ENCODE measurements around the gene ZBTB40. TPM values are rescaled to one million over a fixed set of nuclear protein-coding genes. Genes with fewer than 3 reads are reported as not detected.

Gene ZBTB40
- total RNA-seq, 1 experiment from 2014 or later, result 16.9 TPM

- no peaks in the 10 kb centered on the region for H3K27me3 ChIP-seq (replicated peaks)
These were observed 6.8 kb upstream of the ZBTB40 start for GRCh38 chr1:22444856-22445255.

GRCh38 chr1:22447621-22448111 lies 4.0 kb upstream of the ZBTB40 start:
- Histone ChIP-seq H3K4me1 (replicated peaks) (peaks cover 11% of the 10 kb centered on the region), H3K27ac (no peak overlapping the region), H3K9me3 (replicated peaks) (no peaks in the 10 kb centered on the region), H3K27me3 (replicated peaks) (no peaks in the 10 kb centered on the region), H3K36me3 (peaks cover 5% of the 10 kb centered on the region; the same call in 1 of the 2 replicates), H3K4me3 (no peak overlapping the region)
- peak in 1 of 2 experiments; percentile 18 for DNase-seq (ENCODE audit: low read depth in 1 of 2, low spot score in 2 of 2)

More at GRCh38 chr1:22444856-22445255, 6.8 kb upstream of the ZBTB40 start:
- Histone ChIP-seq H3K4me3 (no peak overlapping the region), H3K9me3 (replicated peaks) (peaks cover 5% of the 10 kb centered on the region), H3K4me1 (replicated peaks) (peaks cover 8% of the 10 kb centered on the region), H3K27ac (no peak overlapping the region), H3K36me3 (no peaks in the 10 kb centered on the region)
- no peak for DNase-seq (ENCODE audit: low read depth in 1 of 2, low spot score in 2 of 2)

GRCh38 chr1:22449636-22450035 lies 2.0 kb upstream of the ZBTB40 start:
- peaks cover 5% of the 10 kb centered on the region; the same call in 1 of the 2 replicates for H3K36me3 ChIP-seq
- H3K4me1 ChIP-seq (replicated peaks), result peaks cover 12% of the 10 kb centered on the region
- no peak overlapping the region for H3K4me3 ChIP-seq
- no peak for DNase-seq (ENCODE audit: low read depth in 1 of 2, low spot score in 2 of 2)
- H3K27ac ChIP-seq, result no peak overlapping the region
- H3K27me3 ChIP-seq (replicated peaks), result no peaks in the 10 kb centered on the region
- H3K9me3 ChIP-seq (replicated peaks), result no peaks in the 10 kb centered on the region

- Histone ChIP-seq H3K9me3 (replicated peaks) (no peaks in the 10 kb centered on the region), H3K36me3 (peaks cover 5% of the 10 kb centered on the region; the same call in 1 of the 2 replicates), H3K4me3 (no peak overlapping the region), H3K4me1 (replicated peaks) (peaks cover 12% of the 10 kb centered on the region), H3K27me3 (replicated peaks) (no peaks in the 10 kb centered on the region), H3K27ac (no peak overlapping the region)
- DNase-seq (ENCODE audit: low read depth in 1 of 2, low spot score in 2 of 2), result no peak
These were observed 1.2 kb upstream of the ZBTB40 start for GRCh38 chr1:22450351-22451021.

- no peak for DNase-seq (ENCODE audit: low read depth in 1 of 2, low spot score in 2 of 2)
- H3K9me3 ChIP-seq (replicated peaks), result no peaks in the 10 kb centered on the region
- H3K4me1 ChIP-seq (replicated peaks), result peaks cover 10% of the 10 kb centered on the region
- H3K4me3 ChIP-seq, result peak overlapping the region; percentile 81
- peak overlapping the region; percentile 75 for H3K27ac ChIP-seq
- no peaks in the 10 kb centered on the region for H3K27me3 ChIP-seq (replicated peaks)
- peaks cover 5% of the 10 kb centered on the region; the same call in 1 of the 2 replicates for H3K36me3 ChIP-seq
These were observed 868 bp downstream of the ZBTB40 start for GRCh38 chr1:22452481-22452957.

- peaks cover 5% of the 10 kb centered on the region; the same call in 1 of the 2 replicates for H3K36me3 ChIP-seq
- H3K27ac ChIP-seq, result no peak overlapping the region
- H3K4me3 ChIP-seq, result no peak overlapping the region
- no peak for DNase-seq (ENCODE audit: low read depth in 1 of 2, low spot score in 2 of 2)
- H3K9me3 ChIP-seq (replicated peaks), result no peaks in the 10 kb centered on the region
- peaks cover 5% of the 10 kb centered on the region for H3K4me1 ChIP-seq (replicated peaks)
- H3K27me3 ChIP-seq (replicated peaks), result no peaks in the 10 kb centered on the region
These were observed 1.5 kb downstream of the ZBTB40 start for GRCh38 chr1:22453181-22453580.

GRCh38 chr1:22454476-22455056 lies 2.9 kb downstream of the ZBTB40 start:
- no peak for DNase-seq (ENCODE audit: low read depth in 1 of 2, low spot score in 2 of 2)

GRCh38 chr1:22457345-22457744 lies 5.7 kb downstream of the ZBTB40 start:
- Histone ChIP-seq H3K36me3 (no peaks in the 10 kb centered on the region; the same call in 1 of the 2 replicates), H3K27me3 (replicated peaks) (no peaks in the 10 kb centered on the region), H3K4me3 (no peak overlapping the region), H3K9me3 (replicated peaks) (no peaks in the 10 kb centered on the region), H3K4me1 (replicated peaks) (peaks cover 5% of the 10 kb centered on the region), H3K27ac (no peak overlapping the region)
- DNase-seq (ENCODE audit: low read depth in 1 of 2, low spot score in 2 of 2), result no peak

More at GRCh38 chr1:22454476-22455056, 2.9 kb downstream of the ZBTB40 start:
- Histone ChIP-seq H3K4me3 (no peak overlapping the region), H3K9me3 (replicated peaks) (no peaks in the 10 kb centered on the region), H3K36me3 (peaks cover 5% of the 10 kb centered on the region; the same call in 1 of the 2 replicates), H3K27me3 (replicated peaks) (no peaks in the 10 kb centered on the region), H3K27ac (no peak overlapping the region), H3K4me1 (replicated peaks) (peaks cover 5% of the 10 kb centered on the region)

- H3K27ac ChIP-seq, result no peak overlapping the region
- no peaks in the 10 kb centered on the region for H3K36me3 ChIP-seq
- no peak for DNase-seq (ENCODE audit: low read depth in 1 of 2, low spot score in 2 of 2)
- no peaks in the 10 kb centered on the region for H3K4me1 ChIP-seq (replicated peaks)
- H3K4me3 ChIP-seq, result no peak overlapping the region
- H3K27me3 ChIP-seq (replicated peaks), result no peaks in the 10 kb centered on the region
- H3K9me3 ChIP-seq (replicated peaks), result no peaks in the 10 kb centered on the region
These were observed 6.2 kb downstream of the ZBTB40 start for GRCh38 chr1:22457836-22458235.

- Histone ChIP-seq H3K4me1 (replicated peaks) (no peaks in the 10 kb centered on the region), H3K4me3 (no peak overlapping the region), H3K27me3 (replicated peaks) (no peaks in the 10 kb centered on the region), H3K27ac (no peak overlapping the region), H3K36me3 (no peaks in the 10 kb centered on the region), H3K9me3 (replicated peaks) (no peaks in the 10 kb centered on the region)
- no peak for DNase-seq (ENCODE audit: low read depth in 1 of 2, low spot score in 2 of 2)
These were observed 9.4 kb downstream of the ZBTB40 start for GRCh38 chr1:22461100-22461499.

GRCh38 chr1:22461678-22462527 lies 10.3 kb downstream of the ZBTB40 start:
- Histone ChIP-seq H3K27ac (no peak overlapping the region), H3K27me3 (replicated peaks) (no peaks in the 10 kb centered on the region), H3K36me3 (no peaks in the 10 kb centered on the region), H3K4me1 (replicated peaks) (no peaks in the 10 kb centered on the region), H3K4me3 (no peak overlapping the region), H3K9me3 (replicated peaks) (no peaks in the 10 kb centered on the region)
- no peak for DNase-seq (ENCODE audit: low read depth in 1 of 2, low spot score in 2 of 2)

- Histone ChIP-seq H3K4me3 (no peak overlapping the region), H3K4me1 (replicated peaks) (no peaks in the 10 kb centered on the region), H3K9me3 (replicated peaks) (no peaks in the 10 kb centered on the region), H3K36me3 (no peaks in the 10 kb centered on the region), H3K27me3 (replicated peaks) (no peaks in the 10 kb centered on the region), H3K27ac (no peak overlapping the region)
- no peak for DNase-seq (ENCODE audit: low read depth in 1 of 2, low spot score in 2 of 2)
These were observed 11.3 kb downstream of the ZBTB40 start for GRCh38 chr1:22462928-22463327.

GRCh38 chr1:22465015-22465565 lies 13.4 kb downstream of the ZBTB40 start:
- Histone ChIP-seq H3K36me3 (no peaks in the 10 kb centered on the region), H3K9me3 (replicated peaks) (no peaks in the 10 kb centered on the region), H3K4me3 (no peak overlapping the region), H3K27me3 (replicated peaks) (no peaks in the 10 kb centered on the region), H3K27ac (no peak overlapping the region), H3K4me1 (replicated peaks) (no peaks in the 10 kb centered on the region)
- DNase-seq (ENCODE audit: low read depth in 1 of 2, low spot score in 2 of 2), result no peak
